GM19328 (cell line): ENCODE data around the gene NXPE3.

Experiments used
- ATAC-seq: cut with Tn5 transposase; IDR thresholded peaks from one replicate; pipeline ENCODE4 v1.9.1; 2021; ENCODE audit warnings: mild to moderate bottlenecking, moderate library complexity; ENCODE audit not compliant: unreplicated experiment

Gene NXPE3

DNA sequence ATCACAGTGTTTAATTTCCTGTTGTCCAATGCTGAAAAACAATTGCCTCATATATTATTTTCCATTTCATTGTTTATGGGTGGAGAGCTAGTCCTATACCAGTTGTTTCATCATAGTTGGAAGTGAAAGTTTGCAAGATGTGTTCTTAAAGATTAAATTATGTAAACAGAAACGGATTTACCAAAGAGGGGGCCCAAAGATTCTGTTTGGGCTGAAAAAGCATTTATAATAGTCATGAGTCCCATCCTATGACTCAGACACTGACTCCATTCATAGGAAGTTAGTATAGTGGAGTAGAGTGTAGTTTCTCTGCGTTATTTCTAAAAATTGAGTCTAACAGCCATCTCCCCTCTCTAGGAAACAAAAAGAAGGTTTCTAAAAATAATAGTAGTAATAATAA is 94.6 kb downstream of the NXPE3 start:
- no peak for ATAC-seq

DNA sequence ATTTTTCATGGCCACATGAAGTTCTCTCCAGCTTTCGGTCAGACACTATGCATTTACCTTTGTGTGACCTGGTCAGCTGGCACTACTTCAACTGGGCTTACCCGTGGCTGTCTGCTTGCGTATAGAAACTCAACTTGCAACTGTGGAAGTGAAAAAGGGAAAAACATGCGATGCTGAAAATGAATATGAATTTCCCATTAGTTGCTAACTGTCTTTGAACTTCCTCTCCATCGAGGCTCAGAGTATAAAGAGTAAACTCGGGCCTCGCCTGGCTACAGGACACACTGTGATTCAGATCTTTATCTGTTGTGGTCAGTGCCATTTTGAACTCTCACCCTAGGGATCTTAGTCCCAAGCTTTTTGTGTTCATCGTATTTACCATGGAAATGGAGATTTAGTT is 97.1 kb downstream of the NXPE3 start:
- no peak for ATAC-seq
